PFSK-1 (cell line): Measurements from ENCODE around the gene DNTTIP2.

ENCODE experiments used
- FOXP2 ChIP-seq: optimal IDR thresholded peaks from 2 replicates; pipeline ENCODE3; 2011; ENCODE audit warnings: borderline replicate concordance, control low read depth, inconsistent platforms; ENCODE audit not compliant: insufficient read depth; ENCODE audit errors: extremely low read length, extremely low read depth
- POLR2AphosphoS5 ChIP-seq: IDR thresholded peaks from 2 replicates; pipeline ENCODE4 v1.6.1; 2012; ENCODE audit warnings: low read depth, mild to moderate bottlenecking, control low read depth, low read length, moderate library complexity
- TAF1 ChIP-seq: IDR thresholded peaks from 2 replicates; pipeline ENCODE4 v1.6.1; 2012; ENCODE audit warnings: low read length, control low read depth, borderline replicate concordance; ENCODE audit not compliant: insufficient read depth

DNA sequence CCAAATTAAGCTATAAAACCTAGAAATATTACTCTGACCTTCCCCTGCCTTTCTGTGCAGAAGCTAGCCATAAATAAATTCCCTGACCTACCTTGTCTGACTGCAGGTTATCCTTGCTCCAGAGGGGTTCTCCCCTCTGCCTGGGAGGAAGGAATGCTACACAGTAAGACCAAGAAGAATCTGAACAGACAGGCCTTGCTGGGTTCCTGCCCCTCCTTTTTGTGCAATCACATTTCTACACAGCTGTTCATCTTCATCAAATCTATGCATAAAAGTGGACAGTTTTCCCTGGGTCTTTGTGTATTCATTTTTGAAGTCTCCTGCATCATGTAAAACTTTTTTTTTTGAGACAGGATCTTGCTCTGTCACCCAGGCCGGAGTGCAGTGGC lies 50.6 kb downstream of the DNTTIP2 start:
- TF ChIP-seq FOXP2 (no peak), TAF1 (no peak), POLR2AphosphoS5 (no peak)
